Naive thymus-derived CD8-positive, alpha-beta T cell (primary cell): ENCODE measurements around the gene ACSL5. TPM values are rescaled to one million over a fixed set of nuclear protein-coding genes. Genes with fewer than 3 reads are reported as not detected.
"Not testable (repeated sequence)": the region's sequence is repeated elsewhere in the genome, so short reads cannot be mapped to it uniquely, and the experiment has no call there.

Source experiments
- ATAC-seq, 2 donors: fragments of 150-1000 bp; cut with Tn5 transposase in 1 of 2; sonication (Bioruptor Pico), chemical (Tn5 transposase) in 1 of 2; 1 replicate in 1 of 2; 2 replicates in 1 of 2; pipeline ENCODE4 v1.10.0; 2021; ENCODE audit warnings: mild to moderate bottlenecking in 2 of 2, moderate library complexity in 2 of 2
- POLR2A ChIA-PET: fragments of 350-600 bp; sonication (Branson Sonifier 250); formaldehyde crosslinking; loops from one replicate; lab custom pipeline; 2021; ENCODE audit warnings: antibody characterized with exemption; lab: Charles Lee
- DNase-seq, 10 donors: peaks; one replicate each; pipeline versions ENCODE4 v3.0.0 to v3.0.0-alpha.2; 2020 to 2022
- H3K27ac Mint-ChIP-seq, 10 donors: one replicate each; pipeline ENCODE4 v1.8.0; 2020 to 2022; ENCODE audit warnings: mild to moderate bottlenecking in 10 of 10, mixed read lengths in 10 of 10, moderate library complexity in 4 of 10, inconsistent platforms in 1 of 10
- H3K27me3 Mint-ChIP-seq, 5 donors: one replicate each; pipeline ENCODE4 v1.8.0; 2021 to 2022; ENCODE audit warnings: mixed read lengths in 5 of 5
- H3K36me3 Mint-ChIP-seq, 3 donors: one replicate each; pipeline ENCODE4 v1.8.0; 2020 to 2022; ENCODE audit warnings: mixed read lengths in 3 of 3, mild to moderate bottlenecking in 2 of 3, inconsistent platforms in 1 of 3
- H3K4me1 Mint-ChIP-seq, 4 donors: one replicate each; pipeline ENCODE4 v1.8.0; 2021 to 2022; ENCODE audit warnings: mixed read lengths in 4 of 4
- H3K4me3 Mint-ChIP-seq, 10 donors: one replicate each; pipeline ENCODE4 v1.8.0; 2020 to 2022; ENCODE audit warnings: mild to moderate bottlenecking in 10 of 10, mixed read lengths in 10 of 10, moderate library complexity in 6 of 10, inconsistent platforms in 1 of 10
- H3K9me3 Mint-ChIP-seq, 9 donors: one replicate each; pipeline ENCODE4 v1.8.0; 2020 to 2022; ENCODE audit warnings: mixed read lengths in 9 of 9, mild to moderate bottlenecking in 3 of 9, inconsistent platforms in 1 of 9, moderate library complexity in 1 of 9
- polyA plus RNA-seq, 3 donors: library from polyadenylated mRNA; unstranded; fragments of 300-500 nt; fragmentation: Illumina TruSeq; gene quantifications; one replicate each; pipeline ENCODE4 v1.2.3, GENCODE V29; 2021
- total RNA-seq, 8 experiments: library from RNA in 2 of 8; stranded (reverse) in 2 of 8; gene quantifications; one replicate each; pipeline ENCODE4 v1.2.3 and lab custom pipeline; 2021 to 2026

Gene ACSL5
- total and polyA plus RNA-seq, 5 experiments from 2014 or later, result 31.7 to 69.5 (median 52.1) TPM

GRCh38 chr10:112384141-112384540, 10.2 kb downstream of the ACSL5 start:
- Mint-ChIP-seq H3K9me3 (no peaks in the 10 kb centered on the region), H3K27me3 (no peaks in the 10 kb centered on the region), H3K4me1 (peaks cover 37 to 85% (median 76%) of the 10 kb centered on the region in 4 donors), H3K4me3 (no peak overlapping the region), H3K27ac (peak overlapping the region in 5 of 10 donors; percentile 21 to 75 (median 39)), H3K36me3 (peaks cover 0 to 52% (median 24%) of the 10 kb centered on the region in 3 donors)
- ATAC-seq (no peak), DNase-seq (no peak)
- POLR2A ChIA-PET, result interaction anchor here (1.1 to 5.7 kb wide), 3 partner anchors 9 to 63 kb away, joined by 3 to 37 read pairs (median 6); partner anchors contain the start of genes ACSL5, VTI1A and ZDHHC6

GRCh38 chr10:112385201-112385600, 11.3 kb downstream of the ACSL5 start:
- peaks cover 0 to 44% (median 18%) of the 10 kb centered on the region in 3 donors for H3K36me3 Mint-ChIP-seq
- POLR2A ChIA-PET, result interaction anchor here (1.5 to 5.7 kb wide), 2 partner anchors 10 to 62 kb away, joined by 6 to 37 read pairs; partner anchors contain the start of genes ACSL5, VTI1A and ZDHHC6
- H3K4me1 Mint-ChIP-seq, result peaks cover 40 to 84% (median 78%) of the 10 kb centered on the region in 4 donors
- H3K9me3 Mint-ChIP-seq, result no peaks in the 10 kb centered on the region
- H3K4me3 Mint-ChIP-seq, result no peak overlapping the region
- no peak for ATAC-seq
- peak overlapping the region in 3 of 10 donors; percentile 36 to 47 (median 38) for H3K27ac Mint-ChIP-seq
- H3K27me3 Mint-ChIP-seq, result no peaks in the 10 kb centered on the region
- no peak for DNase-seq

GRCh38 chr10:112388056-112388455, 14.1 kb downstream of the ACSL5 start:
- H3K36me3 Mint-ChIP-seq, result peaks cover 0 to 18% (median 0%) of the 10 kb centered on the region in 3 donors
- not testable (repeated sequence) for H3K9me3 Mint-ChIP-seq, H3K27me3 Mint-ChIP-seq, DNase-seq, H3K4me3 Mint-ChIP-seq, ATAC-seq
- POLR2A ChIA-PET, result interaction anchor here (5.7 kb wide), 1 partner anchor 13 kb away, joined by 37 read pairs; the partner anchor contains the start of gene ACSL5
- H3K27ac Mint-ChIP-seq, result peak overlapping the region in 8 of 10 donors; percentile 59 to 87 (median 75)
- peaks cover 28 to 71% (median 68%) of the 10 kb centered on the region in 4 donors for H3K4me1 Mint-ChIP-seq

- POLR2A ChIA-PET, result interaction anchor here (5.7 kb wide), 1 partner anchor 13 kb away, joined by 37 read pairs; the partner anchor contains the start of gene ACSL5
- ATAC-seq (no peak), DNase-seq (no peak)
- Mint-ChIP-seq H3K4me1 (peaks cover 32 to 72% (median 66%) of the 10 kb centered on the region in 4 donors), H3K9me3 (no peaks in the 10 kb centered on the region), H3K4me3 (no peak overlapping the region), H3K27me3 (no peaks in the 10 kb centered on the region), H3K27ac (peak overlapping the region in 9 of 10 donors; percentile 0 to 87 (median 75)), H3K36me3 (peaks cover 0 to 14% (median 0%) of the 10 kb centered on the region in 3 donors)
Measured at GRCh38 chr10:112388548-112388947, 14.6 kb downstream of the ACSL5 start.

- peak; percentile 23 to 74 for ATAC-seq
Measured at GRCh38 chr10:112389271-112389822, 15.4 kb downstream of the ACSL5 start.

GRCh38 chr10:112390125-112390703, 16.3 kb downstream of the ACSL5 start:
- Mint-ChIP-seq H3K27ac (peak overlapping the region in 4 of 10 donors; percentile 4 to 74 (median 36)), H3K27me3 (no peaks in the 10 kb centered on the region), H3K9me3 (no peaks in the 10 kb centered on the region), H3K36me3 (peaks cover 0 to 12% (median 0%) of the 10 kb centered on the region in 3 donors), H3K4me1 (peaks cover 25 to 63% (median 54%) of the 10 kb centered on the region in 4 donors), H3K4me3 (no peak overlapping the region)
- ATAC-seq (no peak), DNase-seq (no peak)
- POLR2A ChIA-PET, result no interaction called here

More at GRCh38 chr10:112389271-112389822, 15.4 kb downstream of the ACSL5 start:
- peaks cover 30 to 72% (median 62%) of the 10 kb centered on the region in 4 donors for H3K4me1 Mint-ChIP-seq
- POLR2A ChIA-PET, result interaction anchor here (0.6 to 5.7 kb wide), 2 partner anchors 14 to 40 kb away, joined by 4 to 37 read pairs; partner anchors contain the start of gene ACSL5
- DNase-seq, result peak in 6 of 10 donors; percentile 10 to 48 (median 38)
- H3K27me3 Mint-ChIP-seq, result no peaks in the 10 kb centered on the region
- peaks cover 0 to 12% (median 0%) of the 10 kb centered on the region in 3 donors for H3K36me3 Mint-ChIP-seq
- peak overlapping the region in 8 of 10 donors; percentile 29 to 53 (median 46) for H3K4me3 Mint-ChIP-seq
- no peaks in the 10 kb centered on the region for H3K9me3 Mint-ChIP-seq
- H3K27ac Mint-ChIP-seq, result peak overlapping the region; percentile 16 to 87 (median 74)

GRCh38 chr10:112393341-112393740, 19.4 kb downstream of the ACSL5 start:
- peaks cover 20 to 40% (median 30%) of the 10 kb centered on the region in 4 donors for H3K4me1 Mint-ChIP-seq
- H3K27ac Mint-ChIP-seq, result peak overlapping the region in 2 of 10 donors; percentile 11 to 47
- no peaks in the 10 kb centered on the region for H3K9me3 Mint-ChIP-seq
- POLR2A ChIA-PET, result no interaction called here
- H3K27me3 Mint-ChIP-seq, result no peaks in the 10 kb centered on the region
- H3K36me3 Mint-ChIP-seq, result peaks cover 0 to 13% (median 1%) of the 10 kb centered on the region in 3 donors
- DNase-seq, result no peak
- no peak for ATAC-seq
- no peak overlapping the region for H3K4me3 Mint-ChIP-seq

- Mint-ChIP-seq H3K27me3 (no peaks in the 10 kb centered on the region), H3K4me3 (no peak overlapping the region), H3K27ac (peak overlapping the region in 4 of 10 donors; percentile 16 to 48 (median 33)), H3K4me1 (peaks cover 15 to 35% (median 25%) of the 10 kb centered on the region in 4 donors), H3K9me3 (no peaks in the 10 kb centered on the region), H3K36me3 (peaks cover 0 to 15% (median 6%) of the 10 kb centered on the region in 3 donors)
- DNase-seq (no peak), ATAC-seq (no peak)
- POLR2A ChIA-PET, result interaction anchor here (1.0 kb wide), 1 partner anchor 53 kb away, joined by 4 read pairs; the partner anchor contains the start of genes VTI1A and ZDHHC6
Measured at GRCh38 chr10:112393827-112394226, 19.9 kb downstream of the ACSL5 start.

- Mint-ChIP-seq H3K4me1 (peaks cover 10 to 29% (median 18%) of the 10 kb centered on the region in 4 donors), H3K27ac (peak overlapping the region in 3 of 10 donors; percentile 21 to 48 (median 45)), H3K27me3 (no peaks in the 10 kb centered on the region), H3K4me3 (no peak overlapping the region), H3K36me3 (peaks cover under 1 to 18% (median 7%) of the 10 kb centered on the region in 3 donors), H3K9me3 (no peaks in the 10 kb centered on the region)
- POLR2A ChIA-PET, result interaction anchor here (1.0 kb wide), 1 partner anchor 52 kb away, joined by 4 read pairs; the partner anchor contains the start of genes VTI1A and ZDHHC6
- no peak for ATAC-seq
- no peak for DNase-seq
Measured at GRCh38 chr10:112394475-112394875, 20.6 kb downstream of the ACSL5 start.

- no peaks in the 10 kb centered on the region for H3K9me3 Mint-ChIP-seq
- peaks cover 0 to 18% (median 12%) of the 10 kb centered on the region in 4 donors for H3K4me1 Mint-ChIP-seq
- peaks cover 4 to 30% (median 13%) of the 10 kb centered on the region in 3 donors for H3K36me3 Mint-ChIP-seq
- no peak overlapping the region for H3K4me3 Mint-ChIP-seq
- H3K27ac Mint-ChIP-seq, result no peak overlapping the region
- no peaks in the 10 kb centered on the region for H3K27me3 Mint-ChIP-seq
- no peak for ATAC-seq
- POLR2A ChIA-PET, result no interaction called here
- DNase-seq, result no peak
Measured at GRCh38 chr10:112395809-112396530, 22.1 kb downstream of the ACSL5 start.

GRCh38 chr10:112397592-112397991, 23.7 kb downstream of the ACSL5 start:
- no peak for ATAC-seq
- Mint-ChIP-seq H3K27me3 (no peaks in the 10 kb centered on the region), H3K27ac (no peak overlapping the region), H3K36me3 (peaks cover 6 to 45% (median 14%) of the 10 kb centered on the region in 3 donors), H3K9me3 (no peaks in the 10 kb centered on the region), H3K4me3 (no peak overlapping the region), H3K4me1 (peaks cover 0 to 12% (median 9%) of the 10 kb centered on the region in 4 donors)
- POLR2A ChIA-PET, result no interaction called here
- DNase-seq, result no peak

GRCh38 chr10:112402917-112403316, 29.0 kb downstream of the ACSL5 start:
- no peak for DNase-seq
- no peaks in the 10 kb centered on the region for H3K9me3 Mint-ChIP-seq
- peak overlapping the region in 2 of 10 donors; percentile 6 to 26 for H3K27ac Mint-ChIP-seq
- H3K27me3 Mint-ChIP-seq, result no peaks in the 10 kb centered on the region
- H3K4me3 Mint-ChIP-seq, result no peak overlapping the region
- H3K4me1 Mint-ChIP-seq, result peaks cover 0 to 2% (median 0%) of the 10 kb centered on the region in 4 donors
- ATAC-seq, result no peak
- peaks cover 16 to 90% (median 47%) of the 10 kb centered on the region in 3 donors for H3K36me3 Mint-ChIP-seq
- POLR2A ChIA-PET, result no interaction called here
